ENCODE data around the gene GPC3.

DNA sequence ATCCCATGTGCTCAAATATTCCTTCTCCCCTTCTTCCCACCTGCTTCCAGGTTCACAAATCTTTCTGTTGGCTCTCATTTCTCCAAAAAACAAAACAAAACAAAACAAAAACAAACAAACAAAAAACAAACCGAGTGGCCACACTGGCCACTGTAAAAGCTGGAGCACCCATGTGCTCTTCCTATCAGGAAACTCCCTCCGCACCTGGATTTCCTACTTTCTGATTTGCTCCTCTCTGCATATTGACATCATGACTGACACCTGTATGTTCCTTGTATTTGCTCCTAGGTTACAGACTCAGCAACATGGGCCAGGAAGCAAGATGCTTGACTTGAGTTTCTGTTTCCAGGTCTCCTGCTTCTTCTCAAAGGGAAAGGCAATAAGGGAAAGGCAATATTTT lies 258.8 kb downstream of the GPC3 start:
- TF ChIP-seq TAF1 (IDR thresholded peaks at IDR 0.05; ENCODE audit: low read depth): no peak
- no peak for TF ChIP-seq TEAD4 (IDR thresholded peaks at IDR 0.05)
- no peak for TF ChIP-seq EGR1 (IDR thresholded peaks at IDR 0.05)
- no peak for TF ChIP-seq EP300 (IDR thresholded peaks at IDR 0.05; ENCODE audit: borderline replicate concordance)
- TF ChIP-seq CEBPB (IDR thresholded peaks at IDR 0.05): no peak
- TF ChIP-seq, protein P1, sequence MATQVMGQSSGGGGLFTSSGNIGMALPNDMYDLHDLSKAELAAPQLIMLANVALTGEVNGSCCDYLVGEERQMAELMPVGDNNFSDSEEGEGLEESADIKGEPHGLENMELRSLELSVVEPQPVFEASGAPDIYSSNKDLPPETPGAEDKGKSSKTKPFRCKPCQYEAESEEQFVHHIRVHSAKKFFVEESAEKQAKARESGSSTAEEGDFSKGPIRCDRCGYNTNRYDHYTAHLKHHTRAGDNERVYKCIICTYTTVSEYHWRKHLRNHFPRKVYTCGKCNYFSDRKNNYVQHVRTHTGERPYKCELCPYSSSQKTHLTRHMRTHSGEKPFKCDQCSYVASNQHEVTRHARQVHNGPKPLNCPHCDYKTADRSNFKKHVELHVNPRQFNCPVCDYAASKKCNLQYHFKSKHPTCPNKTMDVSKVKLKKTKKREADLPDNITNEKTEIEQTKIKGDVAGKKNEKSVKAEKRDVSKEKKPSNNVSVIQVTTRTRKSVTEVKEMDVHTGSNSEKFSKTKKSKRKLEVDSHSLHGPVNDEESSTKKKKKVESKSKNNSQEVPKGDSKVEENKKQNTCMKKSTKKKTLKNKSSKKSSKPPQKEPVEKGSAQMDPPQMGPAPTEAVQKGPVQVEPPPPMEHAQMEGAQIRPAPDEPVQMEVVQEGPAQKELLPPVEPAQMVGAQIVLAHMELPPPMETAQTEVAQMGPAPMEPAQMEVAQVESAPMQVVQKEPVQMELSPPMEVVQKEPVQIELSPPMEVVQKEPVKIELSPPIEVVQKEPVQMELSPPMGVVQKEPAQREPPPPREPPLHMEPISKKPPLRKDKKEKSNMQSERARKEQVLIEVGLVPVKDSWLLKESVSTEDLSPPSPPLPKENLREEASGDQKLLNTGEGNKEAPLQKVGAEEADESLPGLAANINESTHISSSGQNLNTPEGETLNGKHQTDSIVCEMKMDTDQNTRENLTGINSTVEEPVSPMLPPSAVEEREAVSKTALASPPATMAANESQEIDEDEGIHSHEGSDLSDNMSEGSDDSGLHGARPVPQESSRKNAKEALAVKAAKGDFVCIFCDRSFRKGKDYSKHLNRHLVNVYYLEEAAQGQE (IDR thresholded peaks at IDR 0.05; ENCODE audit: low read depth): no peak
- TF ChIP-seq RAD21 (IDR thresholded peaks at IDR 0.05; ENCODE audit: low read depth): no peak
- TF ChIP-seq, protein P2, sequence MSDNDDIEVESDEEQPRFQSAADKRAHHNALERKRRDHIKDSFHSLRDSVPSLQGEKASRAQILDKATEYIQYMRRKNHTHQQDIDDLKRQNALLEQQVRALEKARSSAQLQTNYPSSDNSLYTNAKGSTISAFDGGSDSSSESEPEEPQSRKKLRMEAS (IDR thresholded peaks at IDR 0.05): no peak
- no peak for TF ChIP-seq CREB1 (IDR thresholded peaks at IDR 0.05; ENCODE audit: low read depth)
- TF ChIP-seq NFIC (IDR thresholded peaks at IDR 0.05): no peak
- no peak for TF ChIP-seq FOXM1 (IDR thresholded peaks at IDR 0.05; ENCODE audit: borderline replicate concordance, low read depth)
- TF ChIP-seq YY1 (IDR thresholded peaks at IDR 0.05; ENCODE audit: low read depth): no peak

Measured in Ishikawa (cell line).